Uterine smooth muscle cell (primary cell): ENCODE measurements around the gene SNX32. TPM values are rescaled to one million over a fixed set of nuclear protein-coding genes. Genes with fewer than 3 reads are reported as not detected.

Experiments used
- total RNA-seq: library from RNA; depleted of rRNA; stranded (reverse); fragments of >200 nt; gene quantifications from 2 replicates; pipeline ENCODE4 v1.2.3, GENCODE V29; 2014

SNX32 gene
- total RNA-seq: 0.44 and 0.75 TPM in 2 replicates

GRCh38 chr11:65833297-65834030 lies at the start of gene SNX32:
Gene SNX32, plus strand, starts transcription at chr11:65833963. Its CDS starts 103 bp downstream, at chr11:65834066.

GRCh38 chr11:65786786-65787636 lies 46.8 kb upstream of the SNX32 start, which contains the start of gene OVOL1:
Gene OVOL1, plus strand, starts transcription at chr11:65787063. Its CDS starts 311 bp downstream, at chr11:65787374.

GRCh38 chr11:65857853-65858680 lies 24.3 kb downstream of the SNX32 start, which contains the start of gene CFL1:
Gene CFL1, minus strand, starts transcription at chr11:65858180. Its CDS starts 81 bp downstream, at chr11:65858099.

GRCh38 chr11:65860278-65861164 lies 26.8 kb downstream of the SNX32 start, which contains the start of gene MUS81:
Gene MUS81, plus strand, starts transcription at chr11:65860433. Its CDS starts 321 bp downstream, at chr11:65860754.

GRCh38 chr11:65872586-65873317 lies 39.0 kb downstream of the SNX32 start, which contains the start of gene EFEMP2:
Gene EFEMP2, minus strand, starts transcription at chr11:65872800. Its CDS starts 446 bp downstream, at chr11:65872354.

GRCh38 chr11:65879617-65880016 lies 45.9 kb downstream of the SNX32 start, which contains the start of gene CTSW:
Gene CTSW, plus strand, starts transcription at chr11:65879837. Its CDS starts 18 bp downstream, at chr11:65879855.

GRCh38 chr11:65888163-65888814 lies 54.5 kb downstream of the SNX32 start, which contains the start of gene FIBP:
Gene FIBP, minus strand, starts transcription at chr11:65888471. Its CDS starts 53 bp downstream, at chr11:65888418.

GRCh38 chr11:65890324-65891218 lies 56.8 kb downstream of the SNX32 start, which contains the start of gene CCDC85B:
Gene CCDC85B, plus strand, starts transcription at chr11:65890673. Its CDS starts 111 bp downstream, at chr11:65890784.

GRCh38 chr11:65900125-65900898 lies 66.5 kb downstream of the SNX32 start, which contains the start of gene FOSL1:
Gene FOSL1, minus strand, starts transcription at chr11:65900388. Its CDS starts 49 bp downstream, at chr11:65900339.

Other genes with a start within 250 kb of the SNX32 start
- 0.11 TPM in 1 of 2 replicates, not detected in the other for gene KCNK7, start 238.2 kb upstream of the SNX32 start, total RNA-seq
- gene MAP3K11, start 219.7 kb upstream of the SNX32 start, total RNA-seq: 23.5 and 29.0 TPM in 2 replicates
- gene PCNX3, start 218.2 kb upstream of the SNX32 start, total RNA-seq: 16.3 and 19.0 TPM in 2 replicates
- 20.6 and 30.1 TPM in 2 replicates for gene SIPA1, start 195.9 kb upstream of the SNX32 start, total RNA-seq
- 16.0 and 17.9 TPM in 2 replicates for gene RELA, start 171.0 kb upstream of the SNX32 start, total RNA-seq
- 44.0 and 51.5 TPM in 2 replicates for gene KAT5, start 121.7 kb upstream of the SNX32 start, total RNA-seq
- gene RNASEH2C, start 113.2 kb upstream of the SNX32 start, total RNA-seq: 55.6 and 59.7 TPM in 2 replicates
- gene AP5B1, start 53.0 kb upstream of the SNX32 start, total RNA-seq: 6.5 and 8.0 TPM in 2 replicates
- not detected in 2 replicates for gene OVOL1, start 46.9 kb upstream of the SNX32 start, total RNA-seq
- gene CFL1, start 24.2 kb downstream of the SNX32 start, total RNA-seq: 904 and 1,254 TPM in 2 replicates
- 61.0 and 61.1 TPM in 2 replicates for gene MUS81, start 26.5 kb downstream of the SNX32 start, total RNA-seq
- 37.7 and 62.2 TPM in 2 replicates for gene EFEMP2, start 38.8 kb downstream of the SNX32 start, total RNA-seq
- gene CTSW, start 45.9 kb downstream of the SNX32 start, total RNA-seq: 0.12 TPM in 1 of 2 replicates, not detected in the other
- 185 and 189 TPM in 2 replicates for gene FIBP, start 54.5 kb downstream of the SNX32 start, total RNA-seq
- 93.9 and 99.7 TPM in 2 replicates for gene CCDC85B, start 56.7 kb downstream of the SNX32 start, total RNA-seq
- 21.4 and 63.9 TPM in 2 replicates for gene FOSL1, start 66.4 kb downstream of the SNX32 start, total RNA-seq
- 28.2 and 37.5 TPM in 2 replicates for gene C11orf68, start 85.1 kb downstream of the SNX32 start, total RNA-seq
- 313 and 580 TPM in 2 replicates for gene DRAP1, start 85.5 kb downstream of the SNX32 start, total RNA-seq
- gene TSGA10IP, start 111.5 kb downstream of the SNX32 start, total RNA-seq: 0.11 and 0.37 TPM in 2 replicates
- 66.6 and 68.2 TPM in 2 replicates for gene SART1, start 127.8 kb downstream of the SNX32 start, total RNA-seq
- gene EIF1AD, start 168.2 kb downstream of the SNX32 start, total RNA-seq: 31.2 and 42.6 TPM in 2 replicates
- gene BANF1, start 168.5 kb downstream of the SNX32 start, total RNA-seq: 19.3 and 20.2 TPM in 2 replicates
- not detected in 2 replicates for gene CST6, start 178.0 kb downstream of the SNX32 start, total RNA-seq
- gene CATSPER1, start 192.5 kb downstream of the SNX32 start, total RNA-seq: under 0.01 TPM in 1 of 2 replicates, not detected in the other
- 0.12 TPM in 1 of 2 replicates, not detected in the other for gene GAL3ST3, start 215.2 kb downstream of the SNX32 start, total RNA-seq
- 157 and 183 TPM in 2 replicates for gene SF3B2, start 218.4 kb downstream of the SNX32 start, total RNA-seq
- 25.8 and 34.7 TPM in 2 replicates for gene PACS1, start 236.3 kb downstream of the SNX32 start, total RNA-seq